GM21360 (cell line): ENCODE measurements around the gene MRO.

Experiments used
- ATAC-seq: cut with Tn5 transposase; IDR thresholded peaks from one replicate; pipeline ENCODE4 v1.9.1; 2021; ENCODE audit warnings: mild to moderate bottlenecking, moderate library complexity; ENCODE audit not compliant: unreplicated experiment

Gene MRO

GRCh38 chr18:50748243-50749229 lies 71.3 kb downstream of the MRO start:
- ATAC-seq, result no peak

- ATAC-seq, result no peak
Measured at GRCh38 chr18:50747849-50748242, 72.0 kb downstream of the MRO start.

GRCh38 chr18:50745945-50746344 lies 73.9 kb downstream of the MRO start:
- ATAC-seq, result no peak
